HG03060 (cell line): ENCODE results near the gene PARP9.
"Not testable (repeated sequence)": the region's sequence is repeated elsewhere in the genome, so short reads cannot be mapped to it uniquely, and the experiment has no call there.

Experiments used
- ATAC-seq: cut with Tn5 transposase; IDR thresholded peaks from one replicate; pipeline ENCODE4 v1.9.1; 2021; ENCODE audit warnings: low read depth, moderate number of reproducible peaks; ENCODE audit not compliant: unreplicated experiment

Gene PARP9

DNA sequence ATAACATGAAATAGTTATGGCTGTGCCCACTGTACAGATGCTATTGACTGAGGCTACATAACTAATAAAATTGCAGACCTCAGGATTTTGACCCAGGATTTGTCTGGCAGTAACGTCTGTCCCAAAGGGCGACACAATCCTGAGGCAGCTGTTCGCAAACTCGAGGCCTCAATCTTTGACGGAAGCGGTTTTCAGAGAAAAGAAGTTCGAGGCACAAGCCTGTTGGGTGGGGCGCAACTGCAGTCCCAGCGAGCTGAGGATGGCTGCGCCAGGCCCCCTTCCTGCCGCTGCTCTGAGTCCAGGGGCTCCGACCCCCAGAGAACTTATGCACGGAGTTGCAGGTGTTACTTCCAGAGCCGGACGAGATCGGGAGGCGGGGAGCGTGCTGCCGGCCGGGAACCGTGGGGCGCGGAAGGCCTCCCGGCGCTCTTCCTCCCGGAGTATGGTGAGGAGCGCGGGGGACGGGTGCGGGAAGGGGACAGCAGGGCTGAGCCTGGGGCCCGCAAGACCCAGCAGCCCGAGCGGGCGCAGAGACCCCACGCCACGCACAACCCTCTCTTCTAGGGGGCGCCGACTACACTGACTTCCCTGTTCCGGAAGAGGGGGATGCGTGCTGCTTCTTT lies 13.4 kb upstream of the PARP9 start, which contains the start of gene PARP15:
Gene PARP15 (plus strand): TSS at position 242 of the 623 bp plus-strand sequence. CDS start 18 bp downstream, at position 260.
- ATAC-seq = no peak

DNA sequence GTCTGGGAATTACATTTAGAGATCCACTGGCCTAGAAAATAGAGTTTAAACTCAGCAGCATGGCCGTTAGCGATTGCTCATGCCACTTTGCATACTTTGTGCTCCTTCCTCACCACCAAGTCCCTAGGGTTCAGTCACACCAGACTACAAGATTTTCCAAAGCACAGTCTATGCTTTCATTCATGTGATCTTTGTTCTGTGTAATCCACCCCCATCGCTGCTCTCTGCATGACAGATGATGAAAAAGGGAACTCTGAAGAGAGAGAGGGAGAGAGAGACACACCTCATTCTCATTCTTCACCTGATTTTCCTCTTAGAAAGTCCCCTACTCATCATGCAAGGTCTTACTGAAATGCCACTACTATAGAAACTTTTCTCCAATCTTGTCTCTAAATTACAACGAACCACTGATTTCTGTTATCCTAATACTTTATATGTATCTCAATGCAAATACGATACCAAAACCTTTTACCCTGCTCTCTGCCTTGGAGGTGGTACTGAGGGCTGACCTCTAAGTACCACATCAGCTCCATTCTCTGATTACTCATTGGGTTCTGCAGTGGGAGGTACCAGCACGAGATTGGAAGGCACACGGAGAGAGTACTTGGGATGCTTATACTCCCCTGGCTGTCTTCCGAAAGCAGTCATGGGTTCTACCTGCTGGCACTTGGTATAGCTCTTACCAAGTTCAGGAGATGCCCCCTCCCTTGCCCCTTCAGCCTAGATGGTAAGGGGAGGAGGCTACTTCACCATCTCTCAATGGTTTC lies 12.3 kb upstream of the PARP9 start:
- ATAC-seq = peak; percentile 81

DNA sequence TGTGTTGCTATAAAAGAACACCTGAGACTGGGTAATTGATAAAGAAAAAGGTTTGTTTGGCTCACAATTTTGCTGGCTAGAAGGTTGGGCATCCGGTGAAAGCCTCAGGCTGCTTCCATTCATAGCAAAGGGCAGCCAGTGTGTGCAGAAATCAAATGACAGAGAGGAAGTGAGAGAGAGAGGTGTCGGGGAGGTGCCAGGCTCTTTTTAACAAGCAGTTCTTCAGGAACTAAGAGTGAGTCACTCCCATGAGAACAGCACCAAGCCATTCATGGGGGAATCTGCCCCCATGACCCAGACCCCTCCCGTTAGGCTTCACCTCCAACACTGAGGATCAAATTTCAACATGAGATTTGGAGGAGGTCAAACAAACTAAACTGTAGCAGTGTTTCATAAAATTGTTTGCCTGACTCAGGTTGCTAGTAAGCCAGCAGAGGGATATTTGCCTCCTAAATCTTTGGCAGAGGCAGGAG lies 8.9 kb upstream of the PARP9 start:
- no peak for ATAC-seq

- no peak for ATAC-seq
Measured at GRCh38 chr3:122568755-122569154, 4.7 kb upstream of the PARP9 start.

DNA sequence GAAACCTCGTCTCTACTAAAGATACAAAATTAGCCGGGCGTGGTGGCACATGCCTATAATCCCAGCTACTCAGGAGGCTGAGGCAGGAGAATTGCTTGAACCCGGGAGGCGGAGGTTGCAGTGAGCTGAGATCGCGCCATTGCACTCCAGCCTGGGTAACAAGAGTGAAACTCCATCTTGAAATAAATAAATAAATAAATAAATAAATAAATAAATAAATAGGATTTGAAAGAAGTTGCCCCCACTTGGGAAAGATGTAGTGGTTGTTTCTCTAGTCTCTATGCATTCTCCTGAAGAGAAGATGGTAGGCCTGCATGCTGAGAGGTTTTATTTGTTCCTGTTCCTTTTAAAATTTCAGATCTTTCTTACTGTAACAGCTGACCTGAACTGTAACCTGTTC lies 4.0 kb upstream of the PARP9 start:
- ATAC-seq = not testable (repeated sequence)

DNA sequence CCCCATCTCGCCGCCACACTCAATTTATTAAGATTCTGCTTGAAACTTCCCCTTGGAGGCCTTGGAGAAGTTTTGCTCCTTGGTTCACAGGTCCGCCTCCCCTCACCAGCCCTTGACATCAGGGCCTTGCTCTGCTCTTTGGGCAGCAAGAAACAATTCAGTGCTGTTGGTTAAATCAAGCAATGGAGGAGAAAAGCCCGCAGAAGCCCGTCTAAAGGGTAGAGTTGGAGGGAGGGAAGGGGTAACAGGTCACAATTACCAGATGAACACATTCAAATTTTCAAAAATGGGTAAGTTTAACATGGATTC lies 429 bp downstream of the PARP9 start:
- no peak for ATAC-seq

GRCh38 chr3:122562923-122563716 lies 980 bp downstream of the PARP9 start:
- ATAC-seq = no peak

GRCh38 chr3:122560680-122561079 lies 3.4 kb downstream of the PARP9 start:
- no peak for ATAC-seq

DNA sequence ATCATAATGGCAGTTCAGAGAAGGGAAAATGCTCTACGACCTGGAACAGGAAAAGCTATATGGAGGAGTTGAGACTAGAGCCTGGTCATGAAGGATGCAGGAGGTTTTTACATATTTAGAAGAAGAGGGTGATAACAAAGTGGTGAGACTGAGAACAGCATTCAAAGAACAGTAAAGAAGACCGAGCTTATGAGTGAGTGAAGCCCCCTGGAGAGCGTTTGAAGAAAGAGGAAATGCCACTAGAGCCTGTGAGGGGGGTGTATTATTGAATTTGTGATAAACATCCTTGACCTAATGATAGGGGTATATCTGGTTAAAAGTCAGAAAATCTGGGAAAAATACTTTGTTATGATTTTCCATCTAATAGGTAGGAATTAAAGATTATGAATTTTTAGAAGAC lies 4.2 kb downstream of the PARP9 start:
- ATAC-seq = no peak

- no peak for ATAC-seq
Measured at GRCh38 chr3:122558605-122559004, 5.5 kb downstream of the PARP9 start.

- ATAC-seq = no peak
Measured at GRCh38 chr3:122557356-122557755, 6.7 kb downstream of the PARP9 start.

GRCh38 chr3:122555275-122556071 lies 8.6 kb downstream of the PARP9 start:
- no peak for ATAC-seq

DNA sequence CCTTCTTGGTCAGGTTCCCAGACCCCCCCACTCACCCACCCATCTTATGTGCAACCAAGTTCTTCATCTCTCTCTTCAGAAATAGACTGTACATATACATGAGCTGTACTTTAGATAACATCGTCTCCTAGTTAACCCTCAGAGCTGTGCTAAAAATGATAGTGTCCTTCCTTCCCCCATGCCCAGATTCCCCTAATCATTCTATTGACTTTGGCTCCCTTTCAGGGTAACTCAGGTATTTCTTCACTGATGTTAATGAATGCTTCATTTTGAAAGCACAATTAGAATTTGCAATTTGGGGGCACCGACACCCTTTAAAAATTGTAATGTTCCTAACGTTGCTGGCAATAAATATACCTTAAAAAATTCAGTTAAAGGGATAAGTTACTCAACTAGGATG lies 10.9 kb downstream of the PARP9 start:
- ATAC-seq = no peak

- ATAC-seq = no peak
Measured at GRCh38 chr3:122548619-122549018, 15.5 kb downstream of the PARP9 start.

DNA sequence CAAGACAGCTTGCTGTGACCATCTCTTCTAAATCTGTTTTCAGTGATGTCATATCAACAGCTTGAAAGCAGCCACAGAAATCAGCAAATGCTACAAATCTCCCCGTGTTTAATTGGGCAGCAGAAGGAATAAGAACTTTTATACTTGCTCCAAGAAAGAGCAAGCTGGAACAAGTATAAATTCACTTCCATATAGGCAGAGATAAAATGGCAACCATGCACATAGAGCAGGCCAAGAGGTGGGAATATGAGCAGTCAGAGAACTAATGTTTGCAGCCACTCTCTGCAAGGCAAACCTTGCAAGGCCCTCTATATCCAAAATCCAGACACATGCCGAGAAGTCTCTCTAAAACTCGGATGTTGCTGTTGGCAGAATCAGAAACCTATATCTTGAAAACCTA lies 16.0 kb downstream of the PARP9 start:
- ATAC-seq = no peak

DNA sequence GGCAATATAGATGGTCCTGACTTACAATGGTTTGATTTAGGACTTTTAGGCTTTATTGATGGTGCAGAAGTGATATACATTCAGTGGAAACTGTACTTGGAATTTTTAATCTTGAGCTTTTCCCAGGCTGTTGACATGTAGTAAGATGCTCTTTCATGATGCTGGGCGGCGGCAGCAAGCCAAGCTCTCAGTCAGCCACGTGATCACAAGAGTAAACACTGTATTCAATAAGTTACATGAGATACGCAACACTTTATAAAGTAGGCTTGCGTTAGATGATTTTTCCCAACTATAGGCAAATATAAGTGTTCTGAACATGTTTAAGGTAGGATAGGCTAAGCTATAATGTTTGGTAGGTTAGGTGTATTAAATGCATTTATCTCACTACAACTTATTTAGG lies 17.9 kb downstream of the PARP9 start:
- no peak for ATAC-seq

DNA sequence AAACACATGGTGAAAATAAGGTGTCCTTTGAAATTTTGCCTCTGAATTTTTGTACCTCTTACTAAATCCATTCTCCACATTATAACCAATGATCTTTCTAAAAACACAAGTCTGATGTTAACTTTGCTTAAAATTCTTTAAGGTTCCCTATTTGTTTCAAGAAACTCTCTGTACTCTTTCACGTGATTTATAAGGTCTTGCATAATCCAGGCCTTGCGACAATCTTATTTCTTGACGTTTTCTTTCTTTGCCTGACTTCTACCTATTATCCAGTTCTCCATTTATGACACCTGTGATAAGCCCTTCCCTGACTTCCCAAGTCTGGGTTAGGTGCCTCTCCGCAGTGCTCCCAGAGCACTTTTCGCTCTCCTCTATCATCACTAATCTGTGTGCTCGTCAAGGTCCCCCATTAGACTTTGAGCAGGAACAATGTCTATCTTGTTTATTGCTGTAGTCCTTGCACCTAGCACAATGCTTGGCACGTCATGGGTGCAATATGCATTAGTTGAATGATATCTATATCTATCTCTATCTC lies 25.1 kb downstream of the PARP9 start:
- ATAC-seq = no peak

DNA sequence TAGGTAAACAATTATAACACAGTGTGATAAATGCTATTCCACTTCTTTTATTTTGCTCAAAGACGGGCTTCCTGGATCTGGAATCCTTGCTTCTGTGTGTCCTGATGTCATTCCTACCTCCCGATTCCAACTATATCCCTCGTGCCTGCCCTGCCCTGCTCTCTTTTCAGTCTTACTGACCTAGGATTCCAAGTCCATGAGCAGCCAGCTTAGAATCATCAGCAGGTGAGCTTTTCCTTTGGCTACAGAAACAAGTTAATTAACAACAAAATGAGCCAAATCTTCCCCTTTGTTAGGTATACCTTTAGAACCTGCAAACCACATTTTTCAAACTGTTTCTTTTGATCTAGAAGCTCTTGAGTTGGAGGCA lies 27.5 kb downstream of the PARP9 start:
- ATAC-seq = no peak

GRCh38 chr3:122535964-122536631 lies 28.0 kb downstream of the PARP9 start:
- ATAC-seq = no peak

- ATAC-seq = peak; percentile 99
Measured at GRCh38 chr3:122533931-122534334, 30.2 kb downstream of the PARP9 start.
